Mucosa of rectum (tissue), 2 donors: ENCODE data around the gene MGST3.
"Not testable (repeated sequence)": the region's sequence is repeated elsewhere in the genome, so short reads cannot be mapped to it uniquely, and the experiment has no call there.

ENCODE experiments used
- H3K27ac ChIP-seq, 2 donors: one replicate each; pipeline ENCODE4 v1.7.0; 2013; ENCODE audit warnings: inconsistent platforms in 2 of 2, low read depth in 2 of 2, low read length in 2 of 2
- H3K27me3 ChIP-seq, 2 donors: one replicate each; pipeline ENCODE4 v1.7.0; 2013; ENCODE audit warnings: low read length in 2 of 2; ENCODE audit not compliant: control insufficient read depth in 2 of 2, insufficient read depth in 2 of 2
- H3K36me3 ChIP-seq, 2 donors: one replicate each; pipeline ENCODE4 v1.7.0; 2013; ENCODE audit warnings: low read length in 2 of 2; ENCODE audit not compliant: control insufficient read depth in 2 of 2, insufficient read depth in 2 of 2
- H3K4me1 ChIP-seq, 2 donors: one replicate each; pipeline ENCODE4 v1.7.0; 2013; ENCODE audit warnings: low read length in 2 of 2, mild to moderate bottlenecking in 1 of 2; ENCODE audit not compliant: control insufficient read depth in 2 of 2, insufficient read depth in 2 of 2
- H3K4me3 ChIP-seq, 2 donors: one replicate each; pipeline ENCODE4 v1.7.0; 2013; ENCODE audit warnings: low read length in 2 of 2
- H3K9ac ChIP-seq, 2 donors: one replicate each; pipeline ENCODE4 v1.7.0; 2013; ENCODE audit warnings: low read length in 2 of 2, low read depth in 1 of 2, mild to moderate bottlenecking in 1 of 2
- H3K9me3 ChIP-seq, 2 donors: one replicate each; pipeline ENCODE4 v1.7.0; 2013; ENCODE audit warnings: low read length in 2 of 2; ENCODE audit not compliant: control insufficient read depth in 2 of 2
- donor health status: healthy.
- donor health status: Normal muscosa, but diverticular disease.

The MGST3 gene

GRCh38 chr1:165603810-165604209 is 27.2 kb upstream of the MGST3 start:
- Histone ChIP-seq H3K9ac (no peak overlapping the region), H3K9me3 (no peaks in the 10 kb centered on the region), H3K27me3 (no peaks in the 10 kb centered on the region), H3K27ac (no peak overlapping the region), H3K36me3 (no peaks in the 10 kb centered on the region), H3K4me3 (no peak overlapping the region), H3K4me1 (peaks cover 3 to 6% of the 10 kb centered on the region in 2 donors)

GRCh38 chr1:165605246-165605645 is 25.8 kb upstream of the MGST3 start:
- Histone ChIP-seq H3K36me3 (no peaks in the 10 kb centered on the region), H3K9ac (no peak overlapping the region), H3K27me3 (no peaks in the 10 kb centered on the region), H3K9me3 (no peaks in the 10 kb centered on the region), H3K4me1 (peaks cover 3 to 5% of the 10 kb centered on the region in 2 donors), H3K4me3 (no peak overlapping the region), H3K27ac (no peak overlapping the region)

- not testable (repeated sequence) for H3K9me3 ChIP-seq, H3K36me3 ChIP-seq, H3K27me3 ChIP-seq, H3K4me3 ChIP-seq, H3K27ac ChIP-seq, H3K4me1 ChIP-seq, H3K9ac ChIP-seq
These were observed 24.4 kb upstream of the MGST3 start for GRCh38 chr1:165606676-165607075.

DNA sequence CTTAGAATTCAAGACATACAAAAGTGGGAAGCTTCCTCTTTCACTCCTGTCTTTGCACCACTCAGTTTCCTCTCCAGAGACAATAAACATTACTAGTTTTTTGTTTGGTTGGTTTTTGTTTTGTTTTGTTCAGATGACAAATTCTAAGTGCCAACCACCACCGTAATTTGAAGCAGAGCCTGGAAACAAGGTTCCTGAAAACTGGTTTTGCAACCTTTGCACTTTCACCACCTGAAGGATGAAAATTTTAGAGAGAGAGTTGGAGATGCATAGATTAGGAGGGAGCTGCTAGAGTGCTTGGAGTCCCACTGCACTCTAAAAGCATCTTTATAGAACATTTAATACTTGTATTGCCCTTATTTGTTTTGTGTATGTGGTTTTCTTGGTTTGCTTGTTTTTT is 20.2 kb upstream of the MGST3 start:
- H3K9ac ChIP-seq, result no peak overlapping the region
- H3K27ac ChIP-seq, result no peak overlapping the region
- H3K4me1 ChIP-seq, result no peaks in the 10 kb centered on the region
- H3K9me3 ChIP-seq, result no peaks in the 10 kb centered on the region
- no peak overlapping the region for H3K4me3 ChIP-seq
- no peaks in the 10 kb centered on the region for H3K27me3 ChIP-seq
- H3K36me3 ChIP-seq, result no peaks in the 10 kb centered on the region

GRCh38 chr1:165612062-165612461 is 19.0 kb upstream of the MGST3 start:
- H3K9me3 ChIP-seq, result no peaks in the 10 kb centered on the region
- no peak overlapping the region for H3K4me3 ChIP-seq
- H3K36me3 ChIP-seq, result no peaks in the 10 kb centered on the region
- H3K27me3 ChIP-seq, result no peaks in the 10 kb centered on the region
- H3K4me1 ChIP-seq, result no peaks in the 10 kb centered on the region
- H3K27ac ChIP-seq, result no peak overlapping the region
- H3K9ac ChIP-seq, result no peak overlapping the region

- Histone ChIP-seq H3K4me3 (no peak overlapping the region), H3K36me3 (no peaks in the 10 kb centered on the region), H3K4me1 (no peaks in the 10 kb centered on the region), H3K9me3 (no peaks in the 10 kb centered on the region), H3K9ac (no peak overlapping the region), H3K27me3 (no peaks in the 10 kb centered on the region), H3K27ac (no peak overlapping the region)
These were observed 14.9 kb upstream of the MGST3 start for GRCh38 chr1:165616054-165616612.

DNA sequence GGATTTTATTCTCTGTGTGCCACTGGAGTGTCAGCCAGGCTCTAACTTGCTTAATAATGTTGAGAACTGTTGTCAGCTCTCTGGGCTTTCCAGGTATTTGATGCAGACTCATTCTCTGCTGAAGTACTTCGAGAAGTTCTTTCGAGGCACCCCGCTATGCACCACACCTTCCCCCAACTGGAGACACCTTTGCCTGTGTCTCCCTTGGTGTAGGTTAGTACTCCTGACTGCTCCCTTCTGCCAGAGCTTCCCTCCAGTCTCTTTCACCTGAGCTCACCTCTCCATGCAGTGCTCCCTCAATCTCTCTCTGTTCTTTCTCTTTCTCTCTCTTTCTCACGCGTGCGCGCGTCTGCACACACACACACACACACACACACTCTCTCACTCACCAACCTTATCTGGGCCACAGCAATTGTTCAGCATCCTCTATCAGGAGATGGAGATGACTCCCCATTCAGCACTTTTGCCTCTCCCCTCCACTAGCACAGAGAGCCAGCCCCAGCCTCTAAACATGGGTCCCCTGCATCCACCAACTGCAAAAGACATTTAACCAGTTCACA is 14.0 kb upstream of the MGST3 start:
- Histone ChIP-seq H3K27ac (no peak overlapping the region), H3K27me3 (no peaks in the 10 kb centered on the region), H3K9ac (no peak overlapping the region), H3K36me3 (no peaks in the 10 kb centered on the region), H3K4me1 (no peaks in the 10 kb centered on the region), H3K9me3 (no peaks in the 10 kb centered on the region), H3K4me3 (no peak overlapping the region)

DNA sequence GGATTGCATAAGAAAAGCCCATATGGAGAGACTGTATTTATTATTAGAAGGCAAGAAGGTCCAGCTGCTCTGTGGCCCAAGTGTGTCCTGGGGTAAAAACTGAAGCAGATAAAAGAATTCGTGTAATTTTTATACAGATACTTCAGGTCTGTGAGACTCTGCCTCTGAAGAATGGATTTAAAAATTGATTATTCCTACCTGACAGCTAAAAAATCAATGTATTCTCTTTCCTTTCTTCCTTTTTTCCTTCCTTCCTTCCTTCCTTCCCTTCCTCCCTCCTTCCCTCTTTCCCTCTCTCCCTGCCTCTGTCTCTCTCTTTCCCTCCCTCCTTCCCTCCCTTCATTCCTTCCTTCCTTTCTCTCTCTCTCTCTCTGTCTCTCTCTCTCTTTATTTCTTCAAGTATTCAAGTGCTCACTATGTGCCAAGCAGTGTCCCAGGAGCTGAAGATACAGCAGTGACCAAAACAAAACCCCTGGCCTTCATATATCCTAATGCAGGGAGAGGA is 11.3 kb upstream of the MGST3 start:
- Histone ChIP-seq H3K9me3 (no peaks in the 10 kb centered on the region), H3K27ac (no peak overlapping the region), H3K4me3 (no peak overlapping the region), H3K9ac (no peak overlapping the region), H3K36me3 (no peaks in the 10 kb centered on the region), H3K27me3 (no peaks in the 10 kb centered on the region), H3K4me1 (no peaks in the 10 kb centered on the region)

DNA sequence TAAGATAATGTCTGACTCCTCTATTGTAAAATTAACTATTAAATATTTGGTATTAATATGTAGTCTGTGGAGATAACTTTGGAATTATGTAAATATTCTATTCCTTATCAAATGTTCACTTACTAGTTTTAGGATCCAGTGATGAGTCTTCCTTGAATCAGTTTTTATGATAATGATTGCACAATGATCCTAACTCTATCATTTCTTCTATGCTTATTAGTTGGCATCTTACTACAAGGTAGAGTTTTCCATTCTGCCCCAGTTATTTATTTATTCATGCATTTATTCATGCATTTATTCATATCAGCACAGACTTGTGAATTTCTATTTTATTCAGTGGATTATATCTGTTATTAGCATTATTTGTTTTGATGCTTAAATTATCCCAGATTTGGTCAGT is 7.4 kb upstream of the MGST3 start:
- H3K4me1 ChIP-seq, result peaks cover 0 to 6% of the 10 kb centered on the region in 2 donors
- H3K4me3 ChIP-seq, result no peak overlapping the region
- H3K27me3 ChIP-seq, result no peaks in the 10 kb centered on the region
- H3K9me3 ChIP-seq, result no peaks in the 10 kb centered on the region
- H3K36me3 ChIP-seq, result no peaks in the 10 kb centered on the region
- no peak overlapping the region for H3K9ac ChIP-seq
- no peak overlapping the region for H3K27ac ChIP-seq

- Histone ChIP-seq H3K4me3 (no peak overlapping the region), H3K27ac (no peak overlapping the region), H3K27me3 (no peaks in the 10 kb centered on the region), H3K4me1 (peaks cover 0 to 6% of the 10 kb centered on the region in 2 donors), H3K36me3 (no peaks in the 10 kb centered on the region), H3K9ac (no peak overlapping the region), H3K9me3 (no peaks in the 10 kb centered on the region)
These were observed 6.6 kb upstream of the MGST3 start for GRCh38 chr1:165624441-165624840.
